WTC11 (cell line): ENCODE results near the gene SEPTIN8. TPM values are rescaled to one million over a fixed set of nuclear protein-coding genes. Genes with fewer than 3 reads are reported as not detected.
A peak's percentile ranks its signal among the peaks of the same experiment; 100 is the strongest.

Experiments
- AFF4 ChIP-seq: sonication (generic); formaldehyde crosslinking; IDR thresholded peaks from 2 replicates; pipeline ENCODE4 v1.8.1; 2023; ENCODE audit warnings: mild to moderate bottlenecking, missing genetic modification reagents, borderline replicate concordance
- ATF2 ChIP-seq: sonication (generic); formaldehyde crosslinking; IDR thresholded peaks from 2 replicates; pipeline ENCODE4 v1.8.1; 2022; ENCODE audit warnings: low read depth, missing genetic modification reagents, borderline replicate concordance
- ATF6 ChIP-seq: sonication (generic); formaldehyde crosslinking; IDR thresholded peaks from 2 replicates; pipeline ENCODE4 v1.8.1; 2023; ENCODE audit warnings: mild to moderate bottlenecking, missing genetic modification reagents
- CREM ChIP-seq: sonication (generic); formaldehyde crosslinking; IDR thresholded peaks from 2 replicates; pipeline ENCODE4 v1.8.1; 2022; ENCODE audit warnings: mild to moderate bottlenecking, missing genetic modification reagents, moderate library complexity
- ERG ChIP-seq: fragments of 250-450 bp; sonication (Bioruptor Pico); IDR thresholded peaks from 2 replicates; pipeline ENCODE4 v1.8.0; 2021; ENCODE audit warnings: mild to moderate bottlenecking
- FOXP1 ChIP-seq: sonication (generic); formaldehyde crosslinking; IDR thresholded peaks from 2 replicates; pipeline ENCODE4 v1.8.0; 2022; ENCODE audit warnings: missing genetic modification reagents, mild to moderate bottlenecking, moderate library complexity, borderline replicate concordance
- FOXP4 ChIP-seq: sonication (generic); formaldehyde crosslinking; IDR thresholded peaks from 2 replicates; pipeline ENCODE4 v1.8.0; 2022; ENCODE audit warnings: mild to moderate bottlenecking, missing genetic modification reagents
- JAZF1 ChIP-seq: fragments of 250-450 bp; sonication (Bioruptor Pico); IDR thresholded peaks from 2 replicates; pipeline ENCODE4 v1.9.0; 2021; ENCODE audit warnings: moderate library complexity, mild to moderate bottlenecking, inconsistent platforms
- MLX ChIP-seq: sonication (generic); formaldehyde crosslinking; IDR thresholded peaks from 2 replicates; pipeline ENCODE4 v1.8.1; 2023; ENCODE audit warnings: mild to moderate bottlenecking, missing genetic modification reagents, moderate library complexity
- NFYB ChIP-seq: sonication (generic); formaldehyde crosslinking; conservative IDR thresholded peaks from 2 replicates; pipeline ENCODE4 v1.8.0; 2022; ENCODE audit warnings: low read depth, missing genetic modification reagents
- NR2C2 ChIP-seq: sonication (generic); formaldehyde crosslinking; IDR thresholded peaks from 2 replicates; pipeline ENCODE4 v1.8.0; 2022; ENCODE audit warnings: mild to moderate bottlenecking, missing genetic modification reagents
- PREB ChIP-seq: sonication (generic); formaldehyde crosslinking; IDR thresholded peaks from 2 replicates; pipeline ENCODE4 v1.8.1; 2022; ENCODE audit warnings: mild to moderate bottlenecking, missing genetic modification reagents, moderate library complexity, borderline replicate concordance
- PRRX2 ChIP-seq: fragments of 250-450 bp; sonication (Bioruptor Pico); IDR thresholded peaks from 2 replicates; pipeline ENCODE4 v1.8.0; 2021; ENCODE audit warnings: mild to moderate bottlenecking
- SMAD3 ChIP-seq: sonication (generic); formaldehyde crosslinking; IDR thresholded peaks from 2 replicates; pipeline ENCODE4 v1.8.0; 2022; ENCODE audit warnings: missing genetic modification reagents, mild to moderate bottlenecking, borderline replicate concordance
- SMAD4 ChIP-seq: sonication (generic); formaldehyde crosslinking; IDR thresholded peaks from 2 replicates; pipeline ENCODE4 v1.8.0; 2022; ENCODE audit warnings: mild to moderate bottlenecking, missing genetic modification reagents
- TEAD1 ChIP-seq: sonication (generic); formaldehyde crosslinking; IDR thresholded peaks from 2 replicates; pipeline ENCODE4 v1.8.0; 2022; ENCODE audit warnings: mild to moderate bottlenecking, missing genetic modification reagents
- USF2 ChIP-seq: sonication (generic); formaldehyde crosslinking; IDR thresholded peaks from 2 replicates; pipeline ENCODE4 v1.8.1; 2023; ENCODE audit warnings: mild to moderate bottlenecking, missing genetic modification reagents, moderate library complexity
- ZNF219 ChIP-seq: sonication (generic); formaldehyde crosslinking; IDR thresholded peaks from 2 replicates; pipeline ENCODE4 v1.8.0; 2023; ENCODE audit warnings: missing genetic modification reagents, mild to moderate bottlenecking, borderline replicate concordance
- ZNF317 ChIP-seq: sonication (generic); formaldehyde crosslinking; IDR thresholded peaks from 2 replicates; pipeline ENCODE4 v1.8.1; 2023; ENCODE audit warnings: low read depth, mild to moderate bottlenecking, moderate library complexity, missing genetic modification reagents, borderline replicate concordance
- ZNF512 ChIP-seq: sonication (generic); formaldehyde crosslinking; IDR thresholded peaks from 2 replicates; pipeline ENCODE4 v1.8.1; 2022; ENCODE audit warnings: missing genetic modification reagents, borderline replicate concordance
- ZNF671 ChIP-seq: fragments of 250-450 bp; sonication (Bioruptor Pico); IDR thresholded peaks from 2 replicates; pipeline ENCODE4 v1.8.0; 2021; ENCODE audit warnings: mild to moderate bottlenecking
- total RNA-seq: library from RNA; stranded (reverse); gene quantifications from 3 replicates; pipeline ENCODE4 v1.2.3, GENCODE V29; 2021

The SEPTIN8 gene
- total RNA-seq, 1 experiment from 2014 or later, result 35.8 TPM

GRCh38 chr5:132822650-132823480, 45.8 kb upstream of the SEPTIN8 start (continued):
- TF ChIP-seq PREB (CRISPR knock-in tag) (no peak), CREM (CRISPR knock-in tag) (peak; percentile 82), ZNF219 (CRISPR knock-in tag) (no peak), ERG (CRISPR knock-in tag) (no peak), ZNF671 (CRISPR knock-in tag) (no peak), NR2C2 (CRISPR knock-in tag) (0 out of 2 replicates have a peak, but pooled peaks have one; percentile 46), NFYB (CRISPR knock-in tag) (peak; percentile 26; the same call in 1 of the 2 replicates), ZNF317 (CRISPR knock-in tag) (0 out of 2 replicates have a peak, but pooled peaks have one; percentile 35), USF2 (CRISPR knock-in tag) (peak; percentile 11; the same call in 1 of the 2 replicates), ATF6 (no peak), ATF2 (peak; percentile 73; the same call in 1 of the 2 replicates), SMAD3 (CRISPR knock-in tag) (peak; percentile 76; the same call in 1 of the 2 replicates), MLX (CRISPR knock-in tag) (no peak), FOXP1 (CRISPR knock-in tag) (peak; percentile 96), PRRX2 (CRISPR knock-in tag) (no peak), SMAD4 (CRISPR knock-in tag) (no peak), JAZF1 (CRISPR knock-in tag) (no peak), AFF4 (CRISPR knock-in tag) (0 out of 2 replicates have a peak, but pooled peaks have one; percentile 86), TEAD1 (CRISPR knock-in tag) (peak; percentile 88), FOXP4 (peak; percentile 96), ZNF512 (CRISPR knock-in tag) (0 out of 2 replicates have a peak, but pooled peaks have one; percentile 35)
